Measurements from ENCODE around the gene LEF1.

LEF1 gene

DNA sequence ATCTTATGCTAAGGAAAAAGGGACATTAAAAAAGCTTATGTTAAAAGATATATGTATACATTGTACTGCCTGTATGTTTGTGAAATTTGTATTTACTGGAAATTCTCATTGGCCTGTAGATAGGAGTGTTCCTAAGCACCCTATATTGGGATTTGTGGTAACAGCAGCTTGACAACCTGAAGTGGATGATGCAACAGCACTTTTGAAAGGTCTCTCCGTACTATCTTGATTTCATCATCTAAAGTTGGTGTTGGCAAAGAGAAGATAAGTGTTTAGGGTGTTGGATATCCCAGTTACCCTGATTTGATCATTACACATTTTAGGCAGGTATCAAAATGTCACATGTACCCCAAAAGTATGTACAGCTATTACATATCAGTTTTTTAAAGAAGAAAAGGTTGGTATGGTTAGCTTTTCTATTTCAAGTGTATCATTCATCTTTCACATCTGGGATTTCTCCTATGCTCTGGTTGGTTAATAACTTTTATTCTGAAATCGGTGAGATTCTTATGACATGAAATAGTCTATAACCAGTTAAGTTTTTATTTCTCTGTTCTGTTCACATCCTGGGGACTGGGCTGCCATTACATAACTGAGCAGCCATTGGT lies 168.7 kb downstream of the LEF1 start:
- no peak for DNase-seq (ENCODE audit: low read depth in 3 of 3)

DNA sequence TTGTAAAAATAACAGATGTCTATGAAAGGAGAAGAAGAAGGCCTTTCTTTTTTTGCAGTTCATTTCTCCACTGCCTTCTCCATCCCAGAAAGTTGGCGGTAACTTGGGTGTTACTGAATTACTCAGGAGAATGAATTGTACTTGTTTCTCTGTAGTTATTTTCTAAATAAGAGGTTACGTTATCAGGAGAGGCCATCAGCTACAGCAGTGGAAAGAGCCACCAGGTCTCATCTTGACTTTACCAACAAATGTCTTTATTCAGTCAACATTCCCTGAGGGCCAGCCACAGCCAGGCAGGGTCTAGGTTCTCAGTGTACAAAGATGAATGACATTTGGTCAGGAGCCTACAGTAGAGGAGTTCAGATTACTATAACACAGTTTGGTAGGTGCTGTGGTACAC lies 170.9 kb downstream of the LEF1 start:
- no peak for DNase-seq (ENCODE audit: low read depth in 3 of 3)

Measured in stimulated activated CD4-positive, alpha-beta T cell treated with anti-CD3 and anti-CD28 coated beads, TNF-alpha, amount 100 ng/mL, for 4 hours (primary cell).